Psoas muscle (tissue), 8 donors: ENCODE data around the gene SC5D. TPM values are rescaled to one million over a fixed set of nuclear protein-coding genes. Genes with fewer than 3 reads are reported as not detected.

Experiments used
- ATAC-seq, 4 donors: fragments of 200-7000 bp; cut with Tn5 transposase; one replicate each; pipeline ENCODE4 v1.9.1; 2020; ENCODE audit warnings: moderate library complexity in 3 of 4, mild to moderate bottlenecking in 2 of 4
- DNase-seq, 2 donors: peaks; one replicate each; pipeline ENCODE4 v3.0.0-alpha.2; 2020
- H3K27ac ChIP-seq: fragments of 200-600 bp; one replicate; pipeline ENCODE4 v1.8.0; 2022
- H3K27me3 ChIP-seq, 3 donors: fragments of 200-600 bp in 1 of 3; one replicate each; pipeline versions ENCODE4 v1.6.1 to v1.8.0; 2013 to 2022; ENCODE audit warnings: low read length in 2 of 3, mild to moderate bottlenecking in 2 of 3, moderate library complexity in 1 of 3; ENCODE audit not compliant: insufficient read depth in 3 of 3
- H3K36me3 ChIP-seq, 2 donors: fragments of 200-600 bp in 1 of 2; one replicate each; pipeline versions ENCODE4 v1.6.1 to v1.8.0; 2013 to 2022; ENCODE audit warnings: low read depth in 1 of 2, mild to moderate bottlenecking in 1 of 2, moderate library complexity in 1 of 2; ENCODE audit not compliant: insufficient read depth in 1 of 2
- H3K4me1 ChIP-seq: fragments of 200-600 bp; one replicate; pipeline ENCODE4 v1.8.0; 2022
- H3K4me3 ChIP-seq: fragments of 200-600 bp; one replicate; pipeline ENCODE4 v1.8.0; 2022; ENCODE audit warnings: mild to moderate bottlenecking
- H3K9me3 ChIP-seq: fragments of 200-600 bp; one replicate; pipeline ENCODE4 v1.8.0; 2022
- WGBS, 3 donors: extraction: QIAGEN DNeasy Blood & Tissue Kit; methylation state at CpG; one replicate each; pipeline versions ENCODE4 v1.1.6 to v1.1.7; 2013; 5-methylcytosine and 5-hydroxymethylcytosine counted together
- intact Hi-C, 2 donors: fragments of 100-400 bp; cut with DNase I; formaldehyde crosslinking; loops; one replicate each; pipeline versions ENCODE4 v1.11.0 to v1.14.2; 2022
- polyA plus RNA-seq, 3 donors: library from polyadenylated mRNA; stranded (reverse); fragments of 200-250 nt; gene quantifications; one replicate each; pipeline ENCODE4 v1.2.3, GENCODE V29; 2013
- total RNA-seq, 4 donors: library from RNA; stranded (reverse); fragmentation: NEBNext Ultra II Directional in 2 of 4; extraction: Animal tissue kit (Norgen Biotek cat#: 25700) in 2 of 4; gene quantifications; one replicate each; pipeline versions ENCODE4 v1.2.1 to v1.2.4, GENCODE V29; 2021 to 2023
- TF ChIP-seq, protein P1 (sequence below): fragments of 200-600 bp; IDR thresholded peaks from one replicate; pipeline ENCODE4 v1.8.0; 2022; ENCODE audit warnings: antibody characterized with exemption
- donor health status: healthy with polysubstance abuse.
- donor health status: DM: no; HTN: no; CAD: no; lungs with moderate emphysema.
- donor health status: Bipolar disorder and iron deficiency.
- donor health status: healthy.
- donor health status: DM: yes; HTN: yes; CAD: no.
- donor health status: DM: no; HTN: no; CAD: no.
- donor health status: DM: no; HTN: no; CAD: no.
- donor health status: DM: yes; HTN: yes; CAD: no.

The SC5D gene
- total and polyA plus RNA-seq, 7 donors: 4.7 to 12.5 (median 7.4) TPM

GRCh38 chr11:121318848-121319834 is 26.6 kb downstream of the SC5D start:
- H3K4me3 ChIP-seq: no peak overlapping the region
- DNase-seq (no peak), ATAC-seq (peak in 3 of 4 donors; percentile 52 to 63 (median 63))
- H3K9me3 ChIP-seq: no peaks in the 10 kb centered on the region
- TF ChIP-seq, protein P1, sequence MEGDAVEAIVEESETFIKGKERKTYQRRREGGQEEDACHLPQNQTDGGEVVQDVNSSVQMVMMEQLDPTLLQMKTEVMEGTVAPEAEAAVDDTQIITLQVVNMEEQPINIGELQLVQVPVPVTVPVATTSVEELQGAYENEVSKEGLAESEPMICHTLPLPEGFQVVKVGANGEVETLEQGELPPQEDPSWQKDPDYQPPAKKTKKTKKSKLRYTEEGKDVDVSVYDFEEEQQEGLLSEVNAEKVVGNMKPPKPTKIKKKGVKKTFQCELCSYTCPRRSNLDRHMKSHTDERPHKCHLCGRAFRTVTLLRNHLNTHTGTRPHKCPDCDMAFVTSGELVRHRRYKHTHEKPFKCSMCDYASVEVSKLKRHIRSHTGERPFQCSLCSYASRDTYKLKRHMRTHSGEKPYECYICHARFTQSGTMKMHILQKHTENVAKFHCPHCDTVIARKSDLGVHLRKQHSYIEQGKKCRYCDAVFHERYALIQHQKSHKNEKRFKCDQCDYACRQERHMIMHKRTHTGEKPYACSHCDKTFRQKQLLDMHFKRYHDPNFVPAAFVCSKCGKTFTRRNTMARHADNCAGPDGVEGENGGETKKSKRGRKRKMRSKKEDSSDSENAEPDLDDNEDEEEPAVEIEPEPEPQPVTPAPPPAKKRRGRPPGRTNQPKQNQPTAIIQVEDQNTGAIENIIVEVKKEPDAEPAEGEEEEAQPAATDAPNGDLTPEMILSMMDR: peak; percentile 60
- intact Hi-C loops: loop anchor here in 1 of 2 donors (2.0 kb wide), 1 partner anchor 272 kb away; no protein-coding TSS in a partner anchor
- 30 to 38% (median 37%) methylated on average over 7 of the region's 7 CpGs for WGBS, 3 donors
- no peaks in the 10 kb centered on the region for H3K4me1 ChIP-seq
- peaks cover 0 to 14% (median 3%) of the 10 kb centered on the region in 3 donors for H3K27me3 ChIP-seq
- H3K27ac ChIP-seq: no peak overlapping the region
- no peaks in the 10 kb centered on the region for H3K36me3 ChIP-seq

- peaks cover 0 to 14% (median 3%) of the 10 kb centered on the region in 3 donors for H3K27me3 ChIP-seq
- no peaks in the 10 kb centered on the region for H3K4me1 ChIP-seq
- H3K27ac ChIP-seq: no peak overlapping the region
- intact Hi-C loops: loop anchor here in 1 of 2 donors (1.0 to 10.0 kb wide), 3 partner anchors 133 to 270 kb away; partner anchors contain the start of genes SORL1 and SORL1-AS1
- peak in 3 of 4 donors; percentile 42 to 61 (median 54) for ATAC-seq
- H3K4me3 ChIP-seq: no peak overlapping the region
- TF ChIP-seq, protein P1: peak; percentile 31
- WGBS, 3 donors: 27 to 32% (median 27%) methylated on average over 7 of the region's 7 CpGs
- H3K36me3 ChIP-seq: no peaks in the 10 kb centered on the region
- H3K9me3 ChIP-seq: no peaks in the 10 kb centered on the region
- DNase-seq: no peak
Measured at GRCh38 chr11:121321614-121322243, 29.2 kb downstream of the SC5D start.

DNA sequence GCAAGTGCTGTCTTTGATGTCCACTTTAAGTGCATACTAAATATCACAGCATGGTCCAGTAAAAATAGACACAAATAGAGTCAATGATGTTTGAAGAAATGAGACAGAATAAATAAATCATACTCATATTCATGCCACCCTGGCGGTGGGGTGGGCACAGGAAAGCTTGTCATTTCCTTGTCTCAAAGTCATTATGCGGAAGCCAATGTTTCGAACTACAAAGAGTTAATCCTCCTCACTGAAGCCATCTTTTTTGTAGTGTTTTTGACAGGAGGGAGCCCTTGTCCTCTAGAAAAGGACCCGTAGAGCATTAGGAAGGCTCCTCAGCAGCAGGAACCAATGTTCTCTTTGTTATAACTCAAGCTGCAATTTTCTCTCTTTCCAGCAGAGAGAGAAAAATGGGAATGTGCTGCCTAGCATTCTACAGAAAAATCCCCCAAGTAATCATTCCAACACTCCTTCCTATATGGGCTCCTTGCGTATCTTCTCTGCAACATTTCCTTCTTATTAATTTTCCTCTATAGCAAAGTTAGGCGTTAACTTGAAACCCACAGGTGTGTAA is 30.6 kb downstream of the SC5D start:
- Histone ChIP-seq H3K36me3 (no peaks in the 10 kb centered on the region), H3K4me3 (no peak overlapping the region), H3K9me3 (no peaks in the 10 kb centered on the region), H3K27me3 (peaks cover 0 to 14% (median 3%) of the 10 kb centered on the region in 3 donors), H3K4me1 (no peaks in the 10 kb centered on the region), H3K27ac (no peak overlapping the region)
- TF ChIP-seq, protein P1: no peak
- no peak for DNase-seq
- ATAC-seq: no peak
- intact Hi-C loops: loop anchor here in 1 of 2 donors (5.0 to 10.0 kb wide), 2 partner anchors 132 to 209 kb away; partner anchors contain the start of genes SORL1 and SORL1-AS1
- WGBS, 3 donors: 69 to 80% (median 72%) methylated on average over 6 of the region's 6 CpGs

DNA sequence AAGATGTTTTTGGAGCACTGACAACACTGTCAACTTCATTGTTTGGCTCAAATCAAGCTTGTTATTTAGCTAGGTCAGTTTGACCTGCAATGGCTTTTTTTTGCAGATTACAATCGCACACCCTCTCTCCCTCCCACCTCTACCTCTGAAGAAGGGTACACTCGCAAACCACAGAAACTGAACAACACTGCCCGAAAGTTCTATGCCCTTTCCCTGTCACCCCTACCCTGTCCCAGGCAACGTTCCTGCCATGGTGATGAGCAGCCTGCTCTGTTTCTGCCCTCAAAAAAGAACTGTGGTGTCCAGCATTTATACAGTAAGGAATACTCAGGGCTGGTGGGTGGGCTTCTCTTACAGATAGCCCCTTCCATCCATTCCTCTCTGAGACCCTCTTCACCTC is 33.7 kb downstream of the SC5D start:
- intact Hi-C loops: loop anchor here in 1 of 2 donors (10.0 kb wide), 1 partner anchor 129 kb away; the partner anchor contains the start of genes SORL1 and SORL1-AS1
- WGBS, 3 donors: 47 to 57% (median 53%) methylated on average over 4 of the region's 4 CpGs
- DNase-seq: no peak

More for the DNA sequence above, 33.7 kb downstream of the SC5D start:
- H3K9me3 ChIP-seq: no peaks in the 10 kb centered on the region
- H3K4me3 ChIP-seq: no peak overlapping the region
- TF ChIP-seq, protein P1: no peak
- ATAC-seq: no peak
- H3K27ac ChIP-seq: no peak overlapping the region
- H3K27me3 ChIP-seq: peaks cover 0 to 24% (median 3%) of the 10 kb centered on the region in 3 donors
- H3K36me3 ChIP-seq: no peaks in the 10 kb centered on the region
- H3K4me1 ChIP-seq: no peaks in the 10 kb centered on the region
